ENCODE data around the gene FAM25A.
"Not testable (repeated sequence)": the region's sequence is repeated elsewhere in the genome, so short reads cannot be mapped to it uniquely, and the experiment has no call there.

Gene FAM25A

GRCh38 chr10:87020056-87020455, at the start of gene FAM25A:
Gene FAM25A (plus strand): TSS chr10:87020294. CDS start chr10:87020325, 31 bp downstream.
- not testable (repeated sequence) for DNase-seq (ENCODE audit: low read depth in 2 of 2, low spot score in 1 of 2)

GRCh38 chr10:86970982-86971231, 49.2 kb upstream of the FAM25A start:
- no peak for DNase-seq (ENCODE audit: low read depth in 2 of 2, low spot score in 1 of 2)

- DNase-seq (ENCODE audit: low read depth in 2 of 2, low spot score in 1 of 2), result peak; percentile 79 to 86
Observed at GRCh38 chr10:86971232-86971991, 48.7 kb upstream of the FAM25A start.

GRCh38 chr10:86972613-86973380, 47.3 kb upstream of the FAM25A start:
- no peak for DNase-seq (ENCODE audit: low read depth in 2 of 2, low spot score in 1 of 2)

GRCh38 chr10:86974484-86974883, 45.6 kb upstream of the FAM25A start:
- no peak for DNase-seq (ENCODE audit: low read depth in 2 of 2, low spot score in 1 of 2)

- no peak for DNase-seq (ENCODE audit: low read depth in 2 of 2, low spot score in 1 of 2)
Observed at GRCh38 chr10:86976362-86977056, 43.6 kb upstream of the FAM25A start.

- DNase-seq (ENCODE audit: low read depth in 2 of 2, low spot score in 1 of 2), result not testable (repeated sequence)
Observed at GRCh38 chr10:86978457-86978856, 41.6 kb upstream of the FAM25A start.

GRCh38 chr10:86979296-86979818, 40.7 kb upstream of the FAM25A start:
- no peak for DNase-seq (ENCODE audit: low read depth in 2 of 2, low spot score in 1 of 2)

GRCh38 chr10:86979977-86980448, 40.1 kb upstream of the FAM25A start:
- no peak for DNase-seq (ENCODE audit: low read depth in 2 of 2, low spot score in 1 of 2)

GRCh38 chr10:86981020-86981419, 39.1 kb upstream of the FAM25A start:
- DNase-seq (ENCODE audit: low read depth in 2 of 2, low spot score in 1 of 2), result not testable (repeated sequence)

GRCh38 chr10:86981716-86982115, 38.4 kb upstream of the FAM25A start:
- DNase-seq (ENCODE audit: low read depth in 2 of 2, low spot score in 1 of 2), result no peak

- not testable (repeated sequence) for DNase-seq (ENCODE audit: low read depth in 2 of 2, low spot score in 1 of 2)
Observed at GRCh38 chr10:86984498-86984897, 35.6 kb upstream of the FAM25A start.

GRCh38 chr10:86988520-86988919, 31.6 kb upstream of the FAM25A start:
- no peak for DNase-seq (ENCODE audit: low read depth in 2 of 2, low spot score in 1 of 2)

GRCh38 chr10:86991362-86991761, 28.7 kb upstream of the FAM25A start:
- DNase-seq (ENCODE audit: low read depth in 2 of 2, low spot score in 1 of 2), result not testable (repeated sequence)

- no peak for DNase-seq (ENCODE audit: low read depth in 2 of 2, low spot score in 1 of 2)
Observed at GRCh38 chr10:86992456-86992855, 27.6 kb upstream of the FAM25A start.

- no peak for DNase-seq (ENCODE audit: low read depth in 2 of 2, low spot score in 1 of 2)
Observed at GRCh38 chr10:86992929-86993328, 27.2 kb upstream of the FAM25A start.

- DNase-seq (ENCODE audit: low read depth in 2 of 2, low spot score in 1 of 2), result not testable (repeated sequence)
Observed at GRCh38 chr10:86999802-87000403, 20.2 kb upstream of the FAM25A start.

GRCh38 chr10:87000491-87000890, 19.6 kb upstream of the FAM25A start:
- DNase-seq (ENCODE audit: low read depth in 2 of 2, low spot score in 1 of 2), result no peak

- not testable (repeated sequence) for DNase-seq (ENCODE audit: low read depth in 2 of 2, low spot score in 1 of 2)
Observed at GRCh38 chr10:87007124-87007523, 13.0 kb upstream of the FAM25A start.

GRCh38 chr10:87007674-87008073, 12.4 kb upstream of the FAM25A start:
- DNase-seq (ENCODE audit: low read depth in 2 of 2, low spot score in 1 of 2), result not testable (repeated sequence)

- not testable (repeated sequence) for DNase-seq (ENCODE audit: low read depth in 2 of 2, low spot score in 1 of 2)
Observed at GRCh38 chr10:87008303-87008702, 11.8 kb upstream of the FAM25A start.

Measured in stimulated activated CD8-positive, alpha-beta memory T cell treated with anti-CD3 and anti-CD28 coated beads, Interleukin-4, amount 100 ng/mL, for 1 hour (primary cell).